ENCODE results near the gene THSD4.

DNA sequence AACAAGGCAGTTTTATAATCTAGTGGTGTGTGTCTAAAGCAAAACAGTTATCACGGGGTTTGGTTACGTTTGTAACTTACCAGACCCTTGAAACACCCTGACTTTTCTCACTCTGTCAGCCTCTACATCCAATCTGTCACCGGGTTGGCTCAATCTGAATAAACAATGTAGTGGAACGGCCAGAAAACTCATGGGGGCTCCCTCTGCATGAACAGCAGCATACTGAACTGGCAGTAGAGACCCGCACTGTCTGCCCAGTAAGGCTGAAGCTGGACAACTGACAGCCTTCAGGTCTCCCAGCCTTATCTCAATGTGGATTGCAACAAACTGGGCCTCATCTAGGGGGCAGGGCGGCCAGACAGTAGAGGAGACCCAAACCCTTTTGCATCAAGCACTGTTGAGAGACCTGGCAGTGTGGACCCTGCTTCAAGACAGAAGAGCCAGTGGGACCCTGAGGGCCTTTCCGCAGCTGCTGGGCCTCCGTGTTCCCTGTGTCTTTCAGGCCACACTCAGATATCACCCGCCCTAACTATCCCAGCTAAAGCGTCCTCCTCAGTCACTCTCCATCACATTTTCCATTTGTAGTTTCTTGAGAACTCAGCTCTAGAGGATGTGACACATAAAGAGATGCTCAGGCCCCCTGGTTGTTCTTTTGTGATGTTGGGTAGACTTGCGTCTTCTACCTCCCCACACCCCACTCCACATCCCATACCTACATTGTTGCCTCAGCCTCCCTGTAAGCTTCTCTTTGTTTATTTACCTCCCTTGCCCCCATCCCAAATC, 513.9 kb downstream of the THSD4 start:
- TF ChIP-seq, protein P1, sequence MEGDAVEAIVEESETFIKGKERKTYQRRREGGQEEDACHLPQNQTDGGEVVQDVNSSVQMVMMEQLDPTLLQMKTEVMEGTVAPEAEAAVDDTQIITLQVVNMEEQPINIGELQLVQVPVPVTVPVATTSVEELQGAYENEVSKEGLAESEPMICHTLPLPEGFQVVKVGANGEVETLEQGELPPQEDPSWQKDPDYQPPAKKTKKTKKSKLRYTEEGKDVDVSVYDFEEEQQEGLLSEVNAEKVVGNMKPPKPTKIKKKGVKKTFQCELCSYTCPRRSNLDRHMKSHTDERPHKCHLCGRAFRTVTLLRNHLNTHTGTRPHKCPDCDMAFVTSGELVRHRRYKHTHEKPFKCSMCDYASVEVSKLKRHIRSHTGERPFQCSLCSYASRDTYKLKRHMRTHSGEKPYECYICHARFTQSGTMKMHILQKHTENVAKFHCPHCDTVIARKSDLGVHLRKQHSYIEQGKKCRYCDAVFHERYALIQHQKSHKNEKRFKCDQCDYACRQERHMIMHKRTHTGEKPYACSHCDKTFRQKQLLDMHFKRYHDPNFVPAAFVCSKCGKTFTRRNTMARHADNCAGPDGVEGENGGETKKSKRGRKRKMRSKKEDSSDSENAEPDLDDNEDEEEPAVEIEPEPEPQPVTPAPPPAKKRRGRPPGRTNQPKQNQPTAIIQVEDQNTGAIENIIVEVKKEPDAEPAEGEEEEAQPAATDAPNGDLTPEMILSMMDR (IDR thresholded peaks at IDR 0.05), result no peak
- TF ChIP-seq POLR2AphosphoS5 (IDR thresholded peaks at IDR 0.05; ENCODE audit: insufficient read depth in 1 of 2, low read depth in 1 of 2), result no peak
- no peak for TF ChIP-seq POLR2A (IDR thresholded peaks at IDR 0.05)
